Hepatic stellate cell (primary cell): ENCODE data around the gene DDX53.

Source experiments
- DNase-seq: peaks from one replicate; pipeline ENCODE4 v3.0.0; 2011; ENCODE audit warnings: low spot score

The DDX53 gene

DNA sequence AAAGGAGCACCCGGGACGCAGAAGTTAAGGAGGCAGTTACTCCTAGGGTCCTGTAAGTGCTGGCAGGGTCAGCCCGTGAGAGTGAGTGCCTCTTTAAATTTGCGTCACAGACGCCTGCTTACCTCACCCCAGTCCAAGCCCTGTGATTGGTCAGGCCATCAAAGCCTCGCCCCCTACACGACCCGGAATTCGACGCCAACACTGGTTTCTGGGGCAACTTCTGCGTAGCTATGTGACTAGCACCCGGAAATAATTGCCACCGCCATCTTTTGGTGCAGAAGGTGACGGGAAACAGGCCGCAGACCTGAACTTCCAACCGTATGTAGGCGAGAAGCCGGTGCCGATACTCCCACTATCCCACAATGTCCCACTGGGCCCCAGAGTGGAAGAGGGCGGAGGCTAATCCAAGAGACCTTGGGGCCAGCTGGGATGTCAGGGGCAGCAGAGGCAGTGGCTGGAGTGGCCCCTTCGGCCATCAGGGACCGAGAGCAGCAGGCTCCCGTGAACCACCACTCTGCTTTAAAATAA, at the start of gene DDX53:
TSS of gene DDX53 (plus strand) at position 265 of the 528 bp plus-strand sequence. CDS start at position 363, 98 bp downstream.
- DNase-seq: no peak

DNA sequence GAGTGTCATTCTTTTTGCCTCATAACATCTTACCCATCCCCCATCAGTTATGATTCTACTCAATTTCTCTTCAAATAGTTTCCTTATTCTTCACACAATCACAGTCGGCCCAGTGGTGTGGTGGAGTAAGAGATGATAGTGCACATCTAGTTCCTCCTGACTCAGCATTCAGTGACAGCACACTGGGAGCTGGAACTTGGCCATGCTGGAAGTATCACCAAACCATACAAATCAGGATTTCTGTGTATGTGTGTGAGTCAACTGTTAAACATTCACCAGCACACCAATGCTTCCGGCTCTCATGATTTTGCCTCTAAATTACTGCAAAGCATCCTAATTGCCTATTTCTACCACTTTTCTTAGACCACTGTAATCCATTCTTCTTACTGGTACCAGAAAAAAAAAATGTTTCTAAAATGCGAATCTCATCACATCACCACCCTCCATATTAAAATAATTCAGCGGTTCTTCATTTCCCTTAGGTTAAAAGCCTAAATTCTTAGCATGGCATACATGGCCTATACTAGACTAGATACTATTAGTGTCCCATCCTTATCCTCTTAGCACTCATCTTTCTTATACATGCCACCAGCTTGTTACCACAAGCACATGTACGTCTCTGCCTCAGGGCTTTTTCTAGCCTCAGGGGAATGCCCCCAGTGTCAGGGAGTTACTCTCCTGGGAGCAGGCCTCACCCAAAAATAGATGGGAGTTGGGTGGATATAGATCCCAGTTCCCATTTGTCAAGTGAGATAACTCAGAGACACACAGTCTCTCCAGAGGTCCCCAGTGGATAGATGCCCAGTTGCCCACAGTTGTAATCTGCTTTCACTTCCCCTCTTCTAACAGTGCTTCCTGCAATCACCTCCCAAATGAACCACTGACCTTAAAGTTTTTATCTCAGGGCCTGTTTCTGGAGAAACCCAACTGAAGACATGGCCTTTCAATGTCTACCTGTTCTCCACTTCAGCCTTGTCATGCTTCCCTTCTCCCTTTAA, 49.2 kb upstream of the DDX53 start:
- DNase-seq: peak; percentile 12

DNA sequence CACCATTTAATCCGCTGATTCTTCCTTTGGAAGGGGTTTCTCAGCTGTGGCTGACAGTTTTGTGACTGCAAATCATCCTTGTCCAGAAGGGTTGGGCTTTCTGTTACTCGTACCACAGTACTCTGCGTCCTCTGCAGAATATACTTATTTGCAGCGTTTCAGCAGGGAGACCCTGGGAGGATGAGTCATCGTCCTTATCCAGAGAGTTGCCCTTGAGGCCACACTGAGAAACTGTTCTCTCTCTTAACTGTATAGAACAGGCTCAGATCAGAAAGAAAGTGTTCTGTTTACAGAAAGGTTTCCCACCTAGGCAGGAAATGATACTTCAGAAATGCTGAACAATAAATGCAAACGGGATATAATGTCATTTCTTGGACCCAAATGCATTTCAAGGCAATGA, 47.8 kb upstream of the DDX53 start:
- DNase-seq: peak; percentile 4

DNA sequence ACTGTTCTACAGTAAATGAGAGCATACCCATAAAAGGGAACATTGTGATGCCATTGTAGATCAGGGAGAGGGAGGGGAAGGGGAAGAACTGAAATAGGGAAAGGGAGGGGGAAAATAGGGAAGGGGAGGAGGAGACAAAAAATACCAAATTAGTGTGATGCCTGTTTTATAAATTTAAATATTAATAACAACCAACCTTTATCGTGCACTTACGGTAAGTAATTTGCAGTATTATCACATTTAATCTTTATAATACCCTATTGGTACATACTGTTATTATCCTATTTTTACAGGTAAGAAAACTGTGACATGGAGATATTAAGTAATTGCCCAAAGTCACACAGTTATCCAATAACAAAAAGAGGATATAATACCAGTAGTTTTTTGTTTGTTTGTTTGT, 41.5 kb upstream of the DDX53 start:
- DNase-seq: no peak

DNA sequence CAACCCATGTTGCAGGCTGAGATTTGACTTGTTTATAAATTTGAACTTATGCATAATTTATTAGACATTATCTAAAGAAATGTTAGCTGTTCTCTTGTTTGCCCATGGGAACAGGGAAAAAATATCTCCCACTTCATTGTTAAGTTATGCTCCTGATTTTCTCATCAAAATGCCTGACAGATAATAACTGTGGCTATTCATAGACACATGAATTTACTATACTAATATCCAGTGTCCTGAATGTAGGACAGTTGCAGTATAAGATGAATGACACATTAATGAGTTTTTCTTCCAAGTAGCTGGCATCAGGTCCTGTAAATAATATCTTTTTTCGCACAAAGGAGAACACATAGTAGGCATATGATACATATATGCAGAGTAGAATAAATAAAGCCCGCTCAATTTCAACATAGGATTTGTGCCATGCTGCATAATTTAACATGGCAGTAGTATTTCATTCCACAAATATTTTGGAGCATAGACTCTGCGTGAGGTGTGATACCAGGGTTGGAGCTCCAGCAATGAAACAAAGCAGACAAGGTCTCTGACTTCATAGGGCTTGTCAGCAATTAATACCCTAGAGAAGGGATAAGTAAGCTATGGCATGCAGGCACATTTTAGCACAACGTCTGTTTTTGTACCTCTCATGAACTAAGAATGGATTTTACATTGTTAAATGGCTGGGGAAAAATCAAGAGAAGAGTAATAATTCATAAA, 40.4 kb upstream of the DDX53 start:
- DNase-seq: no peak

DNA sequence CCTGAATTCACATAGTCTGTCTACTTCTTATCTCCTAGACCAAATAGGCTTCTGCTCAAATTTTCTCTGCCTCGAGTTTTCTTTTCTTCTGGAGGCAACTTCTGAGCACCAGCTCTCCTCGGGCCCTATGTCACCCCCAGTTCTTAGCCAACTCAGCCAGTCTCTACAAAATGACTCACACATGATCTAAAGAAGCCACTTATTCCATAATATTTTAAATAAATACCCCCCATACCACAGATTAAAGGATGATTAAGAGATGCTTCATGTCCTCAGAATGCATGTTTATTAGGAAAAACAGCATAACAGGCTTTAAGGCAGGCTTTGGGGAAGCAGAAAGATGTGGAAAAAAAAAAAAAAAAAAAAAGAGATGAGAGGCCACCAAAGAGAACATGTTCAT, 36.6 kb upstream of the DDX53 start:
- DNase-seq: no peak

DNA sequence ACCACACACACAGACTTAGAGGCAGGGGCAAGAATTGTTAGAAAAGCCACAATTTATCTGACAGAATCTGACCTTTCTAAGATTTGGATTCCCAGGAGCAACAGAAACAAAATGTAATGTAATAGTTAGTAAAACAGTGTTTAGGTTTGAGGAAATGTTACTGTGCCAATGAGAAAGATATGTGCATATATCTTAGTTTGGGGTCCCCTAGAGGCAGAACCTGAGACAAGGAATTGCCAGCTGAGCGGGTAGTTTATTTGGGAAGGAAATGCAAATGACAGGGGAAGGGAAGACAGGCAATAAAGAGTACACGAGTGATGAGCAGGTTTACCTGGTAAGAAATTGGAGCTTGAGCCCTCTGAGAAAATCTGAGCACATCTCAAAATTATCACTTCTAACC, 31.3 kb upstream of the DDX53 start:
- no peak for DNase-seq

DNA sequence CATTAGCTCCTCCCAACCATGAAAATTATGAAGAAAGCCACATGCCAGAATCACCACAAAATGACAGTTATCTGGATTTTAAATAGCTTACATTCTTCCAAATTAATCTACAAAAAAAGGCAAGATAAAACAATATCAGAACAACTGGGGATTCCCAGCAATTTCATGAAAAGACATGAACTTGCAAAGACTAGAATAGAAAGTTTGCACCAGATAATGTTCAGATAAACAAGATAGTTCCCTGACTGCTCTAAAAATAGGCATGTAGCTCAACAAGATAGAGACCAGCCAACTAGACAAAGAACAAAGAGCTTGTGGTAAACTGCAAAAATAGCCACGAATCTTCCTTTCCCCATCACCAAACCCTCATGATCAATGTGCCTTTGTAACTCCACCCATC, 30.3 kb upstream of the DDX53 start:
- peak; percentile 6 for DNase-seq

DNA sequence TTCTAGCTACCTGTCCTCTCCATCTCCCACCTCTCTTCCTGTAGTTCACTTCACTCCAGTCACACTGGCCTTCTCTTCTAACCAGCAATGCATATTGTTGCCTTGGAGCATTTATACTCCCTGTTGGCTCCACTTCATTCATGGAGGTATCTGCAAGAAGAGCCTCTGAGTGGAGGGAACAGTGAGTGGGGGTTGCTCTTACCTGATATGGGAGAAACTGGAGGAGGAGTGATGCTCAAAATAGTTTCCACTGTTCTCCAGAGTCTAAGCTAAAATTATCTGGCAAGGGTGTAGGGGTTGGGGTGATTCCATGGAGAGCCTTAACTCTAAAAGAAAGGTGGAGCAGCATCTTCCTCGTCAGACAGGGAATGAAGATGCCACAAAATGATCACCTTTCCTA, 28.9 kb upstream of the DDX53 start:
- no peak for DNase-seq

DNA sequence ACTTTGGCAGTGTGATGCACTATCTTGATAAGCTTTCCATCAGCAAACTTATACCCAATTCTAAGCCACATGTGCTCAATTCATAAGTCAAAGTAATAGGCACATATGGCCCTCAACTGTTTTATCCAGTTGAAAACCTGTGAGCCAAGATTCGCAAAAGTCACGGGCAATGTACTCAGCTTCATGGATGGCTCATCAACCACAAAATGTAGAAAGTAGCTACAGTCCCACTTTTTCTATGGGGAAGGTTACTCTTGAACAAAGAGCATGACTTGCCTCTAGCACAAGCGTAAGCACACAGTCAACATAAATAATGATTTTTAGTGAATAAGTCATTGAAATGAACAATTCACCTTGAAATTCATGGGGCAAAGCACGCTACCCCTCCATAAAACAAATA, 25.1 kb upstream of the DDX53 start:
- no peak for DNase-seq

DNA sequence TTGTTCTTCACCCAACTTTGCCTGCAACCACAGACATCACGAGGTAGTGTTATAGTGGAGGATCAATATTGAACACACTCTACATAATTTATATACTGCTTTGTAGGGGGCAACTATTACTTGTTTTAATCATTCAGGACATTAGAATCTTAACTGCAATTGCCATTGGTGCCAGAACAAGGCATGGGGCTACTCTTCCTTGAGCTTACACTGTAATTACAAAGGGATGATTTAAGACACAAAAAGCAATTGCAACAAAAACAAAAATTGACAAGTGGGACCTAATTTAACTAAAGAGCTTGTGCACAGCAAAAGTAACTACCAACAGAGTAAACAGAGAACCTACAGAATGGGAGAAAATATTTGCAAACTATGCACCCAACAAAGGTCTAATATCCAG, 24.0 kb upstream of the DDX53 start:
- DNase-seq: no peak

DNA sequence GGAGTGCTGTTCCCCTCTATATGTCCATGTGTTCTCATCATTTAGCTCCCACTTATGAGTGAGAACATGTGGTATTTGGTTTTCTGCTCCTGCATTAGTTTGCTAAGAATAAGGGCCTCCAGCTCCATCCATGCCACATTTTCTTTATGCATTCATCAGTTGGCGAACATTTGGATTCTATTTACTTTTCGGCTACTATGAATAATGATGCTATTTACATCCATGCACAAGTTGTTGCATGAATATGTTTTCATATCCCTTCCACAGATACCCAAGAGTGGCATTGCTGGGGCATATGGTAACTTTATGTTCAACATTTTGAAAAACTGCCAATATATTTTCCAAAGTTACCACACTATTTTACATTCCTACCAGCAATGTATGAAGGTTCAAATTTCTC, 13.8 kb upstream of the DDX53 start:
- DNase-seq: no peak

DNA sequence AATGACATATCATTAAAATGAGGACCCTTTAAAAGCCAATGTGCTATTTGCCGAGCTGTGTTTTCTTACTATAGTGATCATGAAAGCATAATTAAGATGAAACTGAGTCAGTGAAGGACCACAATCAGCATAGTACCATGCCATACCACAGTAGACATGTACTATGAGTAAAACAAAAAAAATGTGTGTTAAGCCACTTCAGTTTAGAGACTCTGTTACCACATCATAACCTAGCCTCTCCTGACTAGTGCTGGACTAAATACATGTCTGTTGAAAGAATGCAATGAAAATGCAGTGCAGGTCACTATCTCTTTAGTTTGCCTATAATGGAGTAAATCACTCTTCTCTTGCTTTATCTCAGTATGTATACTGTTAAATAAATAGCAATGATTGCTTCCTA, 12.3 kb upstream of the DDX53 start:
- DNase-seq: no peak

DNA sequence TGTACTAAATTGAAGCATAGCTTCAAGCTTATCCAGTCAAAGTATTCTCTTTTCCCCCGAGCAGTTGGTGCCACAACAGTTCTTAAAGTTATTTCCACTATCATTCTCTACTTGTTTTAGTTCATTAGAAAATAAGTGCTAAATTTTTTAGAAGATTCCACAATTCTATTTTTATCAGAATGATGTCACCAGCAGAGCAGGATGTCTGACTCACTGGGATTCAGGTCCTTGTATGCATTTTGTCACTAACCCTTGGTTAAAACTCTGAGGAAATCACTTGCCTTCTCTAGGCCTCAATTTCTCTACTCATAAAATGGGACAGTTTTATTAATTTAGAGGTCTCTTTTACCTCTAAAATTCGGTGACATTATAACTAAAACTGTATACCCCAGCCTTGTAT, 3.4 kb downstream of the DDX53 start:
- DNase-seq: peak; percentile 43

DNA sequence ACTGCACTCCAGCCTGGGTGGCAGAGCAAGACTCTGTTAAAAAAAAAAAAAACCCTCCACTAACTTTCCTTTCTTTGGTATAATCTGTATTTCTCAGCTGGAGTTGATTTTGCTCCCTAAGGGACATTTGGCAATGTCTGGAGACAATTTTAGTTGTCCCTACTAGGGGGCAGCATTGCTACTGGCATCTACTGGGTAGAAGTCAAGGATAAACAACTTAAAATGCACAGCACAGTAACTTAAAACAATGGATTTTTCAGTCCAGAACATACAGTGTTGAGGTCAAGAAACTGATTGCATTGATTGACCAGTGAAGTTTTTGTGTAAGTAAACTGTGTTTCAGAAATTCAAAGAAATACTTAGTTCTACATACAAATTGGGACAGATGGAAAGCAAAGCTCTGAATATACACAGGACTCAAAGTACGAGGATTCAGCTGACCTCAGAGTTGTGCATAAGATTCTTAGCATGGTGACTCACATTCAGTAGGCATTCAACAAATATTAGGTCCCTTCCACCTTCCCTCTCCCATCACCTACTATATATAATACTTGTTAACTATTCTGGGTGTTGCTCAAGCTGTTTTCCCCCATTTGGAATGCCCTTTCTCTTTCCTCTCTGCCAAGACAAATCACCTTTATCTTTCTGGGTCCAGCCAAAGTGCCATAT, 8.8 kb downstream of the DDX53 start:
- DNase-seq: peak; percentile 5

DNA sequence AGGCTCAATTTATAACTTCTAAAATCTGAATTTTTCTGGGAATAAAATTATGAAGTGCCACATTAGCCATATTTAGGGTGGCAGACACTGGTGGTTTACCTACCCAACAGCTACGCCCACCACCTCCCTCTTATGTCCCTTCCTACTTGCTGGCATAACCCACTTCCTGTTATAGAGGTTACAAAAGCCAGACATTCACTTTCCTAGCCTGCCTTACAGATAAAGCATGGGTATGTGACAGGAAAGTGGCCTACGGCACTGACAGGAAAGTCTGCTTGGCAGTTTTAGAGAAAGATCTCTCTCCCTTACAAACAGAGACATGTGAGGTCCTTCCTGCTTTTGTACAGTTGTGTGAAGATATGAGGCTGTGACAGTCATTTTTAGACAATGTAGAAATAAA, 12.4 kb downstream of the DDX53 start:
- no peak for DNase-seq

DNA sequence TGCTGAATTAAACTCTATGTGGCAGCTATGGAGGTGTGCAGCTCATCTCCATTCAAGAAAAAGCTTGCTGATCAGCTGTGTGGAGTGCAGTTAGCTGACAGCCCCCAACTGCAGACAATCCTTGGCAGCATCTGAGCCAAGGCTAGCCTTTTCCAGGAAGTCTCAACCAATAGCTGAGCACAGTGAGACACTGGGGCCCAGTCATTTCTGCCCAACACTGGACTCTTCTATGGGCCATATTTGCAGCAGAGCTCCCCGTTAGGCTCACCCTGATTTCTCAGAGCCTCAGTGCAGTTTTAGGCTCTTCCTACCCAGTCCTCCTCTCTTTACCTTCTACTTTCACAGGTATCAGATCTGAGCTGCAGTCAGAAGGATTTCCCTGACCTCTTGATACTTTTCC, 12.9 kb downstream of the DDX53 start:
- DNase-seq: no peak

DNA sequence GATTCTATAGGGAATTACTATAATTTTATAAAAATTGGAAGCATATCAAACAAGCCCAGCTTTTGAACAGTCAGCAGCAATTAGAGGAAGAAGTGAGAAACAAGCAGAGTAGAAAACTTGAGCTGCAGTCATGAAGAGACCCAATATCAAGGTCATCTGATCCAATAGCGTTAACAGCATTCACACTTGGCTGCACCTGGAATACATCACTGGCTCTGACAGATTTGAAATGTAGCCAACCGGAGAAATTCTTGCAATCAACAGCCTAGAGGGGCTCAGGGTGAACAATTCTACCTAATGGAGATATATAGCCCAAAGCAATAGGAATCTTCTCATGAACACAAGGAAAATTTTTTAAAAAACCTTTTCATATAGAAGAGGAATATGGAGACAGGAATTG, 13.6 kb downstream of the DDX53 start:
- DNase-seq: no peak

DNA sequence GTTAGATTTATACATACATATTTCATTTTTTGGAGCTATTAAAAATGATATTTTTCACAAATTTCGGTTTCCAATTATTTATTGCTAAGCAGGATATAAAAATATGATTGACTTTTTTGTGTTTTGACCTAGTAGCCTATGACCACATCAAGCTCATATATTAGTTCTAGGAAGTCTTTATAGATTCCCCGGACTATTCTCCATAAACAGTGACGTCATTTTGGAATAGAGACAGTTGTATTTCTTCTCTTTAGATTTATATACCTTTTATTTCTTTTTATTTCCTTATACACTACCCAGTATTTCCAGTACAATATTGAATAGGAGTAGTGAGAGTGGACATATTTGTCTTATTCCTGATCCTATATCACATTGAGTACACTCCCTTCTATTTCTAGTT, 31.8 kb downstream of the DDX53 start:
- DNase-seq: no peak

DNA sequence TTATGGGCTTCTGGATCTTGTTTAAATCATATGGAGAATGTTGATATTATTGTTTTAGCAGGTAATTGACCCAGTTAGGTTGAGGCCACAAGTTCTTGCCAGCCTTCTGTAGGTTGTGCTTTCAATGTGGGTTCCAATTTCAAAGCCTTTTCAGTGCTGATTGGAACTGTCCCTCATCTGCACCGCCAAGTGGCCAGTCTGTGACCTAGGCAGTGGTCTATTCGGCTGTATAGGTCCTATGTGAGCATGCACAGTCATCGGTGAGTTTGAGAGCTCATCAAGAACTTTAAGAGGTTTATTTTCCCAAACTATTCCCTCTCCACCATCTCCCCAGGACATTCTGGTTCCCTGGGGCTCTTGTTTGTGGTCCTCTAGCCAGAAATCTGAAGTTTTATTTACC, 35.7 kb downstream of the DDX53 start:
- no peak for DNase-seq

DNA sequence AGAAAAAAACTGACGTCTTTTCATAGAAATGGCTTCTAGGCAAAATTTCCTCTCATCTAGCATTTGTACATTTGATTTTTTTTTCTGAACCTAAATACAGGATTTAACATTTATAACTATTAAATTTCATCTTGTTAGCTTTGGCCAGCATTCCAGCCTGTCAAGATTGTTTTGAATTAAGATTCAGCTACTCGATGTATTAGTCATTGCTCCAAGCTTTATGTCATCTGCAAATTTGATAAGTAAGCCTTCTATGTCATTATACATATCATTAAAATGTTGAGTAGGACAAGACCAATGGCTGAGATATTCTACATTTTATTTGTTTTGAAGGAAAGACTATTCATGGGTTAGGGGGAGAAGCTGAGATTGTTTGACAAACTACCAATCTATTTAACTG, 46.7 kb downstream of the DDX53 start:
- DNase-seq: no peak

DNA sequence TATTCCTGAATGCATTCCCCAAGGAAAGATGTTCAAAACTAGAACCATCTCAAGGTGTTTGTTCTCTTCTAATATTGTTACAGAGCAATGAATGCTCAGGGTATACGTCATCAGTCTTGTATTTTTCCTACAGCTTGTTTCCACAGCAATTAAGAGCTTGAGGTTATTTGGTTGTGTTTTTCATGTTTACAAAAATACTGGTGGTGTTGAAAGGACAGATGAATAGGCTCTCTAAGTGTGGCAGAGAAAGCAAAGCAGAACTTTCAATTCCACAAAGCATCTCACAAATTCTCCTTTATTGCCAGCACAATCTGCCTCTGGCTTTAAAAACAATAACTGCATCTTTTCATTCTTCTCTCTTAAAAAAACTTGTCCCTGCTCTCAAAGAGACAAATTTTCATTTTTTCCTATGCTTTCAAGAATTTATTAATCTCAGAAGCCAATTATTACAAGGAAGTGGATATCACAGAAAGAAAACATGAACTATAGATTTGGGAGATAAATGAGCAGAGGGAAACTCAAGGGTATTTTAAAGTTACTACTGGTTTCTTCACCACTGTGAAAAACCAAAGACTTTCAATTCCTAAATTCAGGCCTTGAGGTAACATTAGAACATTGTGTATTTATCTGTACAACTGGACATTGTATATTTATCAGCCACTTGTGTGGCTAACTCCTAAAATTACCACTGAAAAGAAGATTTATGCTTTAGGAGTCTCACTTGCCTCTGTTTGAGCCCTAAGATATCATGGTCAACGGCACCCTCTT, 49.2 kb downstream of the DDX53 start:
- no peak for DNase-seq
